SHP77 treated with DMSO at 0.1 percent for 48 hours (cell line): ENCODE measurements around the gene ARID1A.
"Not testable (repeated sequence)": the region's sequence is repeated elsewhere in the genome, so short reads cannot be mapped to it uniquely, and the experiment has no call there.

Source experiments
- DNase-seq: peaks from one replicate; lab custom pipeline; 2025; lab: John Stamatoyannopoulos, UW

The ARID1A gene

GRCh38 chr1:26788515-26788785 lies 92.6 kb downstream of the ARID1A start:
- no peak for DNase-seq

GRCh38 chr1:26788836-26789611 lies 93.2 kb downstream of the ARID1A start:
- DNase-seq: peak; percentile 61

GRCh38 chr1:26789612-26789865 lies 93.7 kb downstream of the ARID1A start:
- DNase-seq: no peak

- DNase-seq: no peak
Measured at GRCh38 chr1:26789931-26790330, 94.1 kb downstream of the ARID1A start.

GRCh38 chr1:26790551-26790953 lies 94.7 kb downstream of the ARID1A start:
- DNase-seq: no peak

GRCh38 chr1:26791148-26791547 lies 95.3 kb downstream of the ARID1A start:
- no peak for DNase-seq

GRCh38 chr1:26791626-26792025 lies 95.8 kb downstream of the ARID1A start:
- no peak for DNase-seq

GRCh38 chr1:26792924-26793323 lies 97.1 kb downstream of the ARID1A start:
- no peak for DNase-seq

GRCh38 chr1:26794391-26794790 lies 98.6 kb downstream of the ARID1A start:
- DNase-seq: no peak

- no peak for DNase-seq
Measured at GRCh38 chr1:26797627-26798026, 101.8 kb downstream of the ARID1A start.

GRCh38 chr1:26799479-26800142 lies 103.8 kb downstream of the ARID1A start:
- DNase-seq: peak; percentile 40

- not testable (repeated sequence) for DNase-seq
Measured at GRCh38 chr1:26803932-26804331, 108.1 kb downstream of the ARID1A start.

GRCh38 chr1:26810105-26810504 lies 114.3 kb downstream of the ARID1A start:
- DNase-seq: not testable (repeated sequence)

- DNase-seq: no peak
Measured at GRCh38 chr1:26811057-26811456, 115.2 kb downstream of the ARID1A start.

- no peak for DNase-seq
Measured at GRCh38 chr1:26811708-26812107, 115.9 kb downstream of the ARID1A start.

GRCh38 chr1:26814377-26814776 lies 118.6 kb downstream of the ARID1A start:
- no peak for DNase-seq

GRCh38 chr1:26814893-26815292 lies 119.1 kb downstream of the ARID1A start:
- DNase-seq: no peak

GRCh38 chr1:26820784-26821269 lies 125.0 kb downstream of the ARID1A start:
- no peak for DNase-seq

- DNase-seq: no peak
Measured at GRCh38 chr1:26822737-26823395, 127.1 kb downstream of the ARID1A start.

GRCh38 chr1:26824731-26825130 lies 128.9 kb downstream of the ARID1A start:
- no peak for DNase-seq

GRCh38 chr1:26826261-26827105 lies 130.7 kb downstream of the ARID1A start, which contains the start of gene ZDHHC18:
ZDHHC18 (plus strand) TSS chr1:26826688; CDS start chr1:26826805, 117 bp downstream.
- DNase-seq: no peak

- no peak for DNase-seq
Measured at GRCh38 chr1:26827106-26827604, 131.3 kb downstream of the ARID1A start.
